Panc1 (cell line): ENCODE results near the gene TSKS.

Experiments
- CTCF ChIP-seq: fragments of 450-650 bp; IDR thresholded peaks from 2 replicates; pipeline ENCODE4 v1.5.1; 2017; ENCODE audit warnings: mild to moderate bottlenecking
- POLR2AphosphoS5 ChIP-seq: IDR thresholded peaks from 2 replicates; pipeline ENCODE4 v1.6.1; 2012; ENCODE audit warnings: mild to moderate bottlenecking, low read depth, low read length, moderate library complexity
- SIN3A ChIP-seq: IDR thresholded peaks from 2 replicates; pipeline ENCODE4 v1.6.1; 2012; ENCODE audit warnings: low read depth, mild to moderate bottlenecking, low read length, moderate library complexity, borderline replicate concordance; ENCODE audit not compliant: insufficient read depth
- TF ChIP-seq, protein P1 (sequence below), 2 experiments: IDR thresholded peaks; 2 replicates each; pipeline ENCODE4 v1.6.1; 2011 to 2012; ENCODE audit warnings: low read depth in 2 of 2, control low read depth in 1 of 2, low read length in 1 of 2, mild to moderate bottlenecking in 1 of 2, moderate library complexity in 1 of 2; ENCODE audit not compliant: insufficient read depth in 1 of 2

DNA sequence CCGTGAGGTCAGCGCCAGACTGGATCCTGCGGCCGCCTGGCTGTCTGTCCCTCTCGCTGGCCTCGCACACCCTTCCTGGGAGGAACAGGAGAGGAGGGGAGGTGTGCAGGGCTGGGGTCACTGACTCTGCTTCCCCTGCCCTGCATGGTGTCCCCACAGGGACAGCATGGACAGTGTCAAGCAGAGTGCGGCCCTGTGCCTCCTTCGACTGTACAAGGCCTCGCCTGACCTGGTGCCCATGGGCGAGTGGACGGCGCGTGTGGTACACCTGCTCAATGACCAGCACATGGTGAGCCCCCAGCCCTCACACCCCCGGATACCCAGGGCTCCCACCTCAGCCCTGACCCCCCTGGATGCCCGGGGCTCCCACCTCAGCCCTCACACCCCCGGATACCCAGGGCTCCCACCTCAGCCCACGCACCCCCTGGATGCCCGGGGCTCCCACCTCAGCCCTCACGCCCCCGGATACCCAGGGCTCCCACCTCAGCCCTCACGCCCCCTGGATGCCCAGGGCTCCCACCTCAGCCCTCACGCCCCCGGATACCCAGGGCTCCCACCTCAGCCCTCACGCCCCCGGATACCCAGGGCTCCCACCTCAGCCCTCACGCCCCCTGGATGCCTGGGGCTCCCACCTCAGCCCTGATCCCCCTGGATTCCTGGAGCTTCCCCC lies 28.8 kb upstream of the TSKS start:
- TF ChIP-seq, protein P1, sequence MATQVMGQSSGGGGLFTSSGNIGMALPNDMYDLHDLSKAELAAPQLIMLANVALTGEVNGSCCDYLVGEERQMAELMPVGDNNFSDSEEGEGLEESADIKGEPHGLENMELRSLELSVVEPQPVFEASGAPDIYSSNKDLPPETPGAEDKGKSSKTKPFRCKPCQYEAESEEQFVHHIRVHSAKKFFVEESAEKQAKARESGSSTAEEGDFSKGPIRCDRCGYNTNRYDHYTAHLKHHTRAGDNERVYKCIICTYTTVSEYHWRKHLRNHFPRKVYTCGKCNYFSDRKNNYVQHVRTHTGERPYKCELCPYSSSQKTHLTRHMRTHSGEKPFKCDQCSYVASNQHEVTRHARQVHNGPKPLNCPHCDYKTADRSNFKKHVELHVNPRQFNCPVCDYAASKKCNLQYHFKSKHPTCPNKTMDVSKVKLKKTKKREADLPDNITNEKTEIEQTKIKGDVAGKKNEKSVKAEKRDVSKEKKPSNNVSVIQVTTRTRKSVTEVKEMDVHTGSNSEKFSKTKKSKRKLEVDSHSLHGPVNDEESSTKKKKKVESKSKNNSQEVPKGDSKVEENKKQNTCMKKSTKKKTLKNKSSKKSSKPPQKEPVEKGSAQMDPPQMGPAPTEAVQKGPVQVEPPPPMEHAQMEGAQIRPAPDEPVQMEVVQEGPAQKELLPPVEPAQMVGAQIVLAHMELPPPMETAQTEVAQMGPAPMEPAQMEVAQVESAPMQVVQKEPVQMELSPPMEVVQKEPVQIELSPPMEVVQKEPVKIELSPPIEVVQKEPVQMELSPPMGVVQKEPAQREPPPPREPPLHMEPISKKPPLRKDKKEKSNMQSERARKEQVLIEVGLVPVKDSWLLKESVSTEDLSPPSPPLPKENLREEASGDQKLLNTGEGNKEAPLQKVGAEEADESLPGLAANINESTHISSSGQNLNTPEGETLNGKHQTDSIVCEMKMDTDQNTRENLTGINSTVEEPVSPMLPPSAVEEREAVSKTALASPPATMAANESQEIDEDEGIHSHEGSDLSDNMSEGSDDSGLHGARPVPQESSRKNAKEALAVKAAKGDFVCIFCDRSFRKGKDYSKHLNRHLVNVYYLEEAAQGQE (IDR thresholded peaks at IDR 0.05; ENCODE audit: insufficient read depth in 1 of 2, low read depth in 2 of 2, low read length in 1 of 2) = no peak
- TF ChIP-seq CTCF (no peak), POLR2AphosphoS5 (no peak), SIN3A (no peak)
